Motor neuron (in vitro differentiated cells): ENCODE results near the gene ADK. TPM values are rescaled to one million over a fixed set of nuclear protein-coding genes. Genes with fewer than 3 reads are reported as not detected.
A peak's percentile ranks its signal among the peaks of the same experiment; 100 is the strongest.

Experiments used
- ATAC-seq, 8 experiments: fragments of 200-7000 bp; cut with Tn5 transposase; replicated peaks in 6 of 8; 2 replicates each; pipeline ENCODE4 v1.8.0; 2021; ENCODE audit warnings: mild to moderate bottlenecking in 8 of 8, moderate library complexity in 8 of 8
- H3K27ac ChIP-seq, 2 donors: fragments of 250-450 bp; sonication (Bioruptor Pico); 2 replicates each; pipeline ENCODE4 v1.9.0; 2021; ENCODE audit warnings: antibody characterized with exemption in 2 of 2, mild to moderate bottlenecking in 2 of 2, moderate library complexity in 1 of 2
- H3K4me1 ChIP-seq, 2 donors: fragments of 250-450 bp; sonication (Bioruptor Pico); replicated peaks in 1 of 2; 2 replicates each; pipeline ENCODE4 v1.6.1; 2021; ENCODE audit warnings: antibody characterized with exemption in 2 of 2, mild to moderate bottlenecking in 2 of 2, moderate library complexity in 1 of 2
- H3K4me3 ChIP-seq, 5 donors: fragments of 250-450 bp; sonication (Bioruptor Pico); 2 replicates each; pipeline ENCODE4 v1.9.0; 2021; ENCODE audit warnings: antibody characterized with exemption in 5 of 5, mild to moderate bottlenecking in 5 of 5, moderate library complexity in 4 of 5
- WGBS, 10 experiments: fragments of 450-650 bp; shearing (Covaris generic); methylation state at CpG; one replicate each; pipeline ENCODE4 v1.0.0; 2022; 5-methylcytosine and 5-hydroxymethylcytosine counted together
- in situ Hi-C, 9 experiments: fragments of 400-800 bp; cut with MboI; loops; one replicate each; pipeline ENCODE4 v1.15.0; 2021; ENCODE audit warnings: low sequenced_read_pairs in 9 of 9, low pct_unique_long_range_greater_than_20kb in 2 of 9; ENCODE audit not compliant: unreplicated experiment in 9 of 9
- total RNA-seq, 8 experiments: library from RNA; unstranded; fragments of 300-600 nt; gene quantifications; 2 replicates each; pipeline versions ENCODE4 v1.2.3 to v1.2.4, GENCODE V29; 2022

Gene ADK
- total RNA-seq, 8 experiments from 2014 or later = 22.9 to 46.8 (median 31.7) TPM

DNA sequence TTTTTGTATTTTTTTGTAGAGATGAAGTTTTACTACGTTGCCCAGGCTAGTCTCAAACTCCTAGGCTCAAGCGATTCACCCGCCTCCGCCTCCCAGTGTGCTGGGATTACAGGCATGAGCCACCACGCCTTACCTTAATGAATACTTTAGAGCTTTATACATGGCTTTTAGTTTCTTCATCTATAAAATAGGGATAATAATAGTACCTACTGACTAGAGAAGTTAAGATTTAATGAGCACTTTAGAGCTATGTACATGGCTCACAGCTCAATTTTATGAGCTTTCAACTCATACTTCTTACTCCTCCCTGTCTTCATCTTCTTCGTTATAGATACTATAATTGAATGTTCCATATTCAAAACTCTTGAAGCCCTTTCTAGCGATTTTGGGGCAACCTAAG lies 445.7 kb downstream of the ADK start:
- Histone ChIP-seq H3K27ac (no peak overlapping the region), H3K4me1 (no peaks in the 10 kb centered on the region), H3K4me3 (no peak overlapping the region)
- in situ Hi-C loops = no loop called here
- WGBS, 10 experiments = 69 to 100% (median 93%) methylated on average over 1 to 7 of the region's 7 CpGs
- ATAC-seq = no peak

DNA sequence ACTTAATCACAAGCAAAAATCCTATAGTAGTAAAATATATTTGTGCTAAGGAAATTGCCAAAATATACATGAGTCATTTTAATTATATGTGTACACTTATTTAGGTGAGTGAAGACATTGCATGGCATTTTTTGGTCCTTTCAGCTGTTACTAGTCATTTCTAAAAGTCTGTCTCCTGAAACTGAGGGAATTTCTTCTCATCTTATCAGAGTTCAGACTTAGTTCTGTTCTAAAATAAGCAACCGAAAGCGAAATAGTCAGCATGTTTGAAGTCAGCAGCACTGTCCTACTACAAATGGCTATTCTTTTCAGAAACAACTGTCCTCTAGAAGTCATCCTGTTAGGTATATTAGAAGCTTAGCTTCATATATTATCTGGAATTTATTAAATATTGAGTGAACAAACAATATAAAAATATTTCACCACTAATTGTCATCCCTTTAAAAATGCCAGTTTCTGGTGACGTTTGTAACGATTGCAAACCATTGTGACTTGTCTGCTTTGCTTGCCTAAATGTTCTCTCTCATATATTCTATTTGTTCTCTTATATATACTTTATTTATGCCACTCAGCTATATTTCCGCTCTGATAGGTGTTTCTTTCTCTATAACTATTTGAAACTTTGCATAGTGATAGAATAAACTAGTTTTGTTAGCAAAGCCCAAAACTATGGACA lies 448.0 kb downstream of the ADK start:
- in situ Hi-C loops = no loop called here
- WGBS, 10 experiments = 62 to 100% (median 96%) methylated on average over 1 to 5 of the region's 5 CpGs
- no peak overlapping the region for H3K27ac ChIP-seq
- ATAC-seq = no peak
- H3K4me1 ChIP-seq = peaks cover 3 to 11% of the 10 kb centered on the region in 2 donors
- no peak overlapping the region for H3K4me3 ChIP-seq

DNA sequence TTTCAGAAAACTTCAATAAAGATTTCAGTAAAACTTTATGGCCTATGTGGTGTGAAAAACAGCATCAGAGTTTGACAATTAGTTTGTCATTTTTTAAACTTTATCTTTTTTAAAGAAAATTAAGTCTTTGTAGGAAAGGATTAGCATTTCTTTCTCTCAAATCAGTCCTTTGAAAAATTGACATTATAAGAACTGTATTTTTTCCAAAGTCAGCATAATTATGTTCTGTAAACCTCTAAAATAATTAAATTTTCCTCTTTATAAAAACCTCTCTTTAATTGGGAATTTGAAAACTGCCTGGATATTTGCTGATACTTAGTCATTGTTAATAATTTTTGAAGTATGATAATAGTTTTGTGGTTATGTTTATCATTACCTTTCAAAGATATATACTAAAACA lies 448.7 kb downstream of the ADK start:
- no peak for ATAC-seq

DNA sequence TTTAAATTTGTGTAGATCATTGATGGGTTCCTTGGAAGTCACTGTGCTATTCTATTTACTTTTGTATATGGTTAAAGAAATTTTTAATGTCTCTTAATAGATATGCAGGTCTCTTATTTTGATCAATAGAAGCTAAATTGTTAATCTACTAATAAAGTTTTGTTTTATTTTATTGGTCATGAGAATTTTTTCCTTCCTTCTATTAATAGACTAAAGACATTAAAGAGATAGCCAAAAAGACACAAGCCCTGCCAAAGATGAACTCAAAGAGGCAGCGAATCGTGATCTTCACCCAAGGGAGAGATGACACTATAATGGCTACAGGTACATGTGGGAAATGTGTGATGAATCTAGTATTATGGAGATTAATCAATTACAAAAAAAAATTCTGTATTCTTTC lies 449.1 kb downstream of the ADK start:
- ATAC-seq = no peak
- WGBS, 10 experiments = 71 to 100% (median 89%) methylated on average over 1 to 2 of the region's 2 CpGs; no CpG with 5 or more reads in 2 of the 10 experiments
- Histone ChIP-seq H3K4me3 (no peak overlapping the region), H3K27ac (no peak overlapping the region), H3K4me1 (peaks cover 3 to 11% of the 10 kb centered on the region in 2 donors)
- in situ Hi-C loops = no loop called here

More for the DNA sequence above, 448.7 kb downstream of the ADK start:
- H3K27ac ChIP-seq = no peak overlapping the region
- in situ Hi-C loops = no loop called here
- no peak overlapping the region for H3K4me3 ChIP-seq
- peaks cover 3 to 11% of the 10 kb centered on the region in 2 donors for H3K4me1 ChIP-seq

DNA sequence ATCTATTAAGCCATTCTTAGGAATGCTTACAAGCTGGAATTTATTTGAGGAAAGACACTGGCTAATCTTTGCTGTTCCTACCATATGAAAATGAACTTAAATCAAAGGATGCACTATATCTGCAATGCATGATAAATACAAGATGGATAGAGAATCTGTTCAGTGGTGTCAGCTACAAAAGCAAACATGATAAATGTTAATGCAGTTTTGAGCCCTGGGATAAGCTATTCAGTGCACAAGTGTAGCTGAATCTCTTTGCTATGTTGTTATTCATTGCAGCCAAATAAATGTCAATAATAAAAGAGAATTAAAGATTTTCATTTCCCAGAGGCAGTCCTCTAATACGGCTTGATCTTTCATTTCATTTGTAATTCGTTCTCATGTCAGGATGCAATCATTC lies 451.6 kb downstream of the ADK start:
- in situ Hi-C loops = no loop called here
- Histone ChIP-seq H3K4me1 (peaks cover 3 to 11% of the 10 kb centered on the region in 2 donors), H3K4me3 (no peak overlapping the region), H3K27ac (no peak overlapping the region)
- peak in 6 of 8 experiments; percentile 27 to 82 (median 47) for ATAC-seq
- WGBS, 10 experiments = 0 to 100% (median 54%) methylated on average over 1 to 2 of the region's 2 CpGs

DNA sequence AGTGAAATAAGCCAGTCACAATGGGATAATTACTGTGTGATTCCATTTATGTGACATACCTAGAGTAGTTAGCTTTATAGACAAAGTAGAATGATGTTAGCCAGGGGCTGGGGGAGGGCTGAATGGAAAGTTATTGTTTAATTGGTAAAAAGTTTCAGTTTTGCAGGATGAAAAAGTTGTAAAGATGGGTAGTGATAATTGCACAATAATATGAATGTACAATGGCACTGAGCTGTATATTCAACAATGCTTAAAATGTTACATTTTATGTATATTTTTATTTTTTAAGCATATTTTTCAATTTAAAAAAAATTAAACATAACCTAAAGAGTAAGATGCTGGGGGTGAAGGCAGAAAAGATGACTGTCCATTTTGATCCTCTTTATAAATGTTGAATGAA lies 459.3 kb downstream of the ADK start:
- H3K27ac ChIP-seq = no peak overlapping the region
- H3K4me1 ChIP-seq = no peaks in the 10 kb centered on the region
- in situ Hi-C loops = no loop called here
- no peak overlapping the region for H3K4me3 ChIP-seq
- no peak for ATAC-seq

DNA sequence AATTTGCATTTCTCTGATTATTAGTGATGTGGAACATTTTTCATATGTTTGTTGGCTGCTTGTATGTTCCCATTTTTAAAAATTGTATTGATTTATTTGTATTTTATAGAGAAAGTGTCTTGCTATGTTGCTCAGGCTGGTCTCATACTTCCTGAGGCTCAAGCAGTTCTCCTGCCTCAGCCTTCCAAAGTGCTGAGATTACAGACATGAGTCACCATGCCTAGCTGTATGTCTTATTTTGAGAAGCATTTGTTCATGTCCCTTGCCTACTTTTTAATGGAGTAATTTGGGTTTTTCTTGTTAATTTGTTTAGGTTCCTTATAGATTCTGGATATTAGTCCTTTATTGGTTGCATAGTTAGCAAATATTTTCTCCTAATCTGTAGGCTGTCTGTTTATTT lies 461.2 kb downstream of the ADK start:
- Histone ChIP-seq H3K4me3 (no peak overlapping the region), H3K4me1 (no peaks in the 10 kb centered on the region), H3K27ac (no peak overlapping the region)
- ATAC-seq = no peak
- in situ Hi-C loops = no loop called here

DNA sequence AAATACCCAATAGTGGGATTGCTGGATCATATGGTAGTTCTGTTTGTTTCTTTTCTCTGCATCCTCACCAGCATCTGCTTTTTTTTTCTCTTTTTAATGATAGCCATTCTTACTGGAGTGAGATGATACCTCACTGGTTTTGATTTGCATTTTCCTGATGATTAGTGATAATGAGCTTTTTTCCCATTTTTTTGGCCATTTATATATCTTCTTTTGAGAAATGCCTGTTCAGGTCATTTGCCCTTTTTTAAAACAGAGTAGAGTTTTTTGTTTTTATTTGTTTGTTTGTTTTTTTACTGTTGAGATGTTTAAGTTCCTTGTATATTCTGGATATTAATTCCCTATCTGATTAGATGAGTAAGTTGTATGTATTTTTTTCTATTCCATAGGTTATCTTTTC lies 469.6 kb downstream of the ADK start:
- no peak overlapping the region for H3K4me3 ChIP-seq
- no peak overlapping the region for H3K27ac ChIP-seq
- no peak for ATAC-seq
- no peaks in the 10 kb centered on the region for H3K4me1 ChIP-seq
- in situ Hi-C loops = no loop called here

DNA sequence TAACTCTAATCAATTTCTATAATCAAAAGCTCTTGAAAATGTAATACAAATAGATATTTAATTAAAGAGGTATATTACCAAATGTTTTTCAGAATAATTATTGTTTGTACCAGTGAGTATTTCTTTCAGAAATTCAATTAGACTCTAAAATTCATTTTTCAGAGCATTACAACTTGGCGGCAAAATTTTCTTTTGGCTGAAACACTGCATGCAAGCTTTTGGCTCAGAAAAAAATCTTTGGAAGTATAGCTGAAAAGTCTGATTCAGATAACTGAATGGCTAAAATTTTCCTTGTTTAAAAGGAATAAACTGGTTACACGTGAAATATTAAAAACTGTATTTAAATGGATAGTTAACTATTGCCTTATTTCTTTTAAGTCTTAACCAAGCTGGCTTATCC lies 472.8 kb downstream of the ADK start:
- no peak overlapping the region for H3K4me3 ChIP-seq
- 56 to 100% (median 95%) methylated on average over 2 of the region's 2 CpGs; no CpG with 5 or more reads in 1 of the 10 experiments for WGBS, 10 experiments
- H3K4me1 ChIP-seq = no peaks in the 10 kb centered on the region
- no peak overlapping the region for H3K27ac ChIP-seq
- no peak for ATAC-seq
- in situ Hi-C loops = no loop called here

DNA sequence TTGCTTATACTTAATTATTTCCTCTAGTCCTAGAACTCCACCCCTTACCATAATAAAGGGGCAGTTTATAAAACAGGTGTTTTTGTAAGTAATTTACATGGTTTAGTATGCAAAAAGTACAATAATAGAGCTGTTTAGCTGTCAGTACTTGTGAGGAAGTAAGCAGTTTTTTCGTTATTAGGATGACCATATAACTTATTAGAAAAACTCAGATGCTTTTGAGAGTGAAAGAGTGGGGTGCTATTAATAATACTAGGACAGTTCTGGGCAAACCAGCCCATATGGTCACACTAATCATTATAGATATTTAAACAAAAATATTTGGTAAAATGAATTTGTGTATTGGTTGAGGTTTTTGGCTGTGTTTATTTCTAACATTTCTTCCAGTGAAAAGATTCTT lies 473.5 kb downstream of the ADK start:
- in situ Hi-C loops = no loop called here
- ATAC-seq = no peak
- 60 to 100% (median 85%) methylated on average over 1 of the region's 1 CpG; no CpG with 5 or more reads in 1 of the 10 experiments for WGBS, 10 experiments
- H3K4me1 ChIP-seq = no peaks in the 10 kb centered on the region
- no peak overlapping the region for H3K4me3 ChIP-seq
- no peak overlapping the region for H3K27ac ChIP-seq

DNA sequence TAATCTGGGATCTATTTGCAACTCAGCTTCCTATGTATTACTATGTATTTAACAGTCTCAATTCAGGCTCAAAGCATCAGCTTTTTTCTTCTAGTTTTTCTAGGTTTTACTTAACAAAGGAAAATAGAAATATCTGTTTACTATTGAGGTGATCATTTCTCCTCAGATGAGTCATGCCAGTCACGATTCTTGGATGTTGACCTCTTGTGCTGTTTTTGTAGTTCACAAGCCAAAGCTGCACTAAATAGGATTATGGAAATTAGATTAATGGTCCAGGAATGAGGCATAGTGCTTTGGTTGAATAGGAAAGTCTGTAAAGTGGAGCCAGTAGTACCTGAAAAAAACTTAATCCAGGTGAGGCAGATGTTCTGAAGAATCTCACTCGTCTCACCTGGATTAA lies 477.1 kb downstream of the ADK start:
- H3K27ac ChIP-seq = no peak overlapping the region
- 63 to 94% (median 83%) methylated on average over 1 to 2 of the region's 2 CpGs; no CpG with 5 or more reads in 3 of the 10 experiments for WGBS, 10 experiments
- in situ Hi-C loops = no loop called here

DNA sequence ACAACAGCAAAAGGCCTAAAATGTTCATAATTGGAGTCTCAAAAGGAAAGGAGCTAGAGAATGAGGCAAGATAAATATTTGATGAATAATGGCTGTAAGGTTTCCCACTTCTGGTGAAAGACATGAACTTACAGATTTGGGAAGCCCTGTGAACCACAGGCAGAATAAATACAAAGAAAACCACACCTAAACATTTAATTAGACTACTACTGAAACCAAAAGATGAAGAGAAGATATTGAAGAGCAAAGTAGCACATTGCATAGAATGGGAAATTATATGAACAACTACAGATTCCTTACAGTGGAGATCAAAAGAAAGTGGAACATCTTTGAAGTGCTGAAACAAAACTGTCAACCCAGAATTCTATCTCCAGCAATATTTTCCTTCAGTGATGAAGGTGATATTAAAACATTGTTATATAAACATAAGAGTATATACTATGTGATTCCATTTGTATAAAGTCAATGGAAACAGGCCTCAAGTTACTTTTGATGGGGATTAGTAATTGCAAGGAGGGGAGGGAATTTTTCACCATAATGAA lies 484.0 kb downstream of the ADK start:
- ATAC-seq = no peak
- Histone ChIP-seq H3K4me1 (no peaks in the 10 kb centered on the region), H3K4me3 (no peak overlapping the region), H3K27ac (no peak overlapping the region)
- in situ Hi-C loops = no loop called here

More for the DNA sequence above, 477.1 kb downstream of the ADK start:
- no peak for ATAC-seq
- H3K4me1 ChIP-seq = no peaks in the 10 kb centered on the region
- H3K4me3 ChIP-seq = no peak overlapping the region

DNA sequence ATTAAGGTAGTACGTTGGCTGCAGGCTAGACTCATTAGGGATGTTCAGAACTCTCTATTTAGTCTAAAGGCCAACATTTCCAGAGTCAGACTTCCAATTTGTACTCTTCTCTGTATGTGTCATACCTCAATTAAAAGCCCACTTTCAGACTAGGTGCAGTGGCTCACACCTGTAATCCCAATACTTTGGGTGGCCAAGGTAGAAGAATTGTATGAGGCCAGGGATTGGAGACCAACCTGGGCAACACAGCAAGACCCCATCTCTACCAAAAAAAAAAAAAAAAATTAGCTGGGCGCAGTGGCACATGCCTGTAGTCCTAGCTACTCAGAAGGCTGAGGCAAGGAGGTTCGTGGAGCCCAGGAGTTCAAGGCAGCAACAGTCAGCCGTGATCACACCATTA lies 484.6 kb downstream of the ADK start:
- no peaks in the 10 kb centered on the region for H3K4me1 ChIP-seq
- no peak overlapping the region for H3K27ac ChIP-seq
- ATAC-seq = no peak
- H3K4me3 ChIP-seq = no peak overlapping the region
- WGBS, 10 experiments = 91 to 100% (median 94%) methylated on average over 1 to 4 of the region's 4 CpGs; no CpG with 5 or more reads in 5 of the 10 experiments
- in situ Hi-C loops = no loop called here

DNA sequence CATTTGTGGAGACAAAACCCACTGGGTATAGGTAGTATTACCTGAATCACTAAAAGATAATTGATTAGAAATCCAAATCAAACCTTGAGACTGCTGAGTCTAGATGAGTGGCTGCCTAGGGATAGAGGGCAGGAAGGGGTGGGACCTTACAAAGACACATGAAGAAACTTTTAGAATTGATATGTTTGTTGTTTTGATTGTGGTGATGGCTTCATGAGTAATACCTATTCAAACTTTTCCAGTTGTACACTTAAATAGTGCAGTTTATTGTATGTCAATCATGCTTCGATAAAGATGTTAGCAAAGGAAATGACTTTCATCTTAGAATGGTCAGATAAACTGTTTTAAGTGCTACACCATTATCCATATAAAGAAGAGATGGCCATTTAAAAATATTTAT lies 486.7 kb downstream of the ADK start:
- Histone ChIP-seq H3K4me1 (no peaks in the 10 kb centered on the region), H3K27ac (no peak overlapping the region), H3K4me3 (no peak overlapping the region)
- 80 to 100% (median 100%) methylated on average over 1 of the region's 1 CpG; no CpG with 5 or more reads in 4 of the 10 experiments for WGBS, 10 experiments
- ATAC-seq = no peak
- in situ Hi-C loops = no loop called here
